CD4-positive, CD25-positive, alpha-beta regulatory T cell (primary cell): ENCODE measurements around the gene KCNN3. TPM values are rescaled to one million over a fixed set of nuclear protein-coding genes. Genes with fewer than 3 reads are reported as not detected.

ENCODE experiments used
- ATAC-seq, 2 donors: fragments of 150-1000 bp; cut with Tn5 transposase; one replicate each; pipeline ENCODE4 v1.10.0; 2021; ENCODE audit warnings: low read depth in 2 of 2, moderate number of reproducible peaks in 2 of 2, moderate library complexity in 1 of 2
- DNase-seq, 3 donors: peaks; one replicate each; pipeline versions ENCODE4 v3.0.0 to v3.0.0-alpha.2; 2012 to 2022; ENCODE audit warnings: mixed read lengths in 1 of 3
- H3K27ac ChIP-seq: one replicate; pipeline ENCODE4 v1.7.0; 2013; ENCODE audit warnings: mild to moderate bottlenecking, low read length; ENCODE audit not compliant: insufficient read depth, poor library complexity, severe bottlenecking
- H3K27me3 ChIP-seq: one replicate; pipeline ENCODE4 v1.7.0; 2013; ENCODE audit warnings: low read length; ENCODE audit not compliant: control insufficient read depth, insufficient read depth
- H3K36me3 ChIP-seq: one replicate; pipeline ENCODE4 v1.7.0; 2013; ENCODE audit warnings: mild to moderate bottlenecking, low read length, moderate library complexity; ENCODE audit not compliant: control insufficient read depth, insufficient read depth
- H3K4me1 ChIP-seq: 2 replicates; pipeline ENCODE4 v1.7.0; 2013; ENCODE audit warnings: mild to moderate bottlenecking, low read length; ENCODE audit not compliant: insufficient read depth, control insufficient read depth, poor library complexity, severe bottlenecking
- H3K4me3 ChIP-seq: one replicate; pipeline ENCODE4 v1.7.0; 2013; ENCODE audit warnings: low read depth, mild to moderate bottlenecking, low read length, moderate library complexity
- H3K9me3 ChIP-seq, 2 experiments: 1 replicate in 1 of 2; 2 replicates in 1 of 2; pipeline ENCODE4 v1.7.0; 2013; ENCODE audit warnings: low read length in 2 of 2, mild to moderate bottlenecking in 1 of 2, moderate library complexity in 1 of 2; ENCODE audit not compliant: control insufficient read depth in 2 of 2
- H3K27ac Mint-ChIP-seq, 3 donors: one replicate each; pipeline ENCODE4 v1.8.0; 2020 to 2022; ENCODE audit warnings: mild to moderate bottlenecking in 3 of 3, mixed read lengths in 3 of 3, moderate library complexity in 2 of 3
- H3K27me3 Mint-ChIP-seq: one replicate; pipeline ENCODE4 v1.8.0; 2022; ENCODE audit warnings: mild to moderate bottlenecking, mixed read lengths
- H3K36me3 Mint-ChIP-seq: one replicate; pipeline ENCODE4 v1.8.0; 2020; ENCODE audit warnings: mixed read lengths
- H3K4me1 Mint-ChIP-seq, 4 donors: one replicate each; pipeline ENCODE4 v1.8.0; 2020 to 2022; ENCODE audit warnings: mixed read lengths in 4 of 4, mild to moderate bottlenecking in 1 of 4
- H3K4me3 Mint-ChIP-seq, 4 donors: one replicate each; pipeline ENCODE4 v1.8.0; 2020 to 2022; ENCODE audit warnings: mild to moderate bottlenecking in 4 of 4, mixed read lengths in 4 of 4, moderate library complexity in 3 of 4
- H3K9me3 Mint-ChIP-seq, 7 donors: one replicate each; pipeline ENCODE4 v1.8.0; 2020 to 2022; ENCODE audit warnings: mixed read lengths in 7 of 7, mild to moderate bottlenecking in 3 of 7, moderate library complexity in 2 of 7
- polyA plus RNA-seq, 4 donors: library from polyadenylated mRNA; unstranded; fragments of 300-500 nt; fragmentation: Illumina TruSeq; gene quantifications; one replicate each; pipeline ENCODE4 v1.2.3, GENCODE V29; 2021
- total RNA-seq: library from RNA; stranded (reverse); gene quantifications from one replicate; pipeline ENCODE4 v1.2.3, GENCODE V29; 2022

KCNN3 gene
- total and polyA plus RNA-seq, 5 donors from 2014 or later: 0.30 TPM; not detected in 4

GRCh38 chr1:154652893-154653292 lies 217.2 kb downstream of the KCNN3 start:
- Mint-ChIP-seq H3K27ac (no peak overlapping the region), H3K36me3 (no peaks in the 10 kb centered on the region), H3K9me3 (peaks cover 0 to 2% (median 0%) of the 10 kb centered on the region in 7 donors), H3K27me3 (peaks cover 60% of the 10 kb centered on the region), H3K4me1 (no peaks in the 10 kb centered on the region), H3K4me3 (no peak overlapping the region)
- Histone ChIP-seq H3K27ac (no peak overlapping the region), H3K36me3 (no peaks in the 10 kb centered on the region), H3K4me1 (no peaks in the 10 kb centered on the region), H3K4me3 (no peak overlapping the region), H3K9me3 (no peaks in the 10 kb centered on the region), H3K27me3 (peaks cover 28% of the 10 kb centered on the region)
- ATAC-seq (no peak), DNase-seq (no peak)

Other genes with a start within 250 kb of the KCNN3 start
- 19.1 TPM for gene PMVK, start 66.4 kb upstream of the KCNN3 start, total RNA-seq
- gene PMVK, start 66.4 kb upstream of the KCNN3 start, polyA plus RNA-seq: 10 to 100 TPM; 49.3 to 76.9 (median 65.5) TPM
- gene PBXIP1, start 85.8 kb upstream of the KCNN3 start, total RNA-seq: 774 TPM
- 100 to 1,000 TPM; 349 to 464 (median 399) TPM for gene PBXIP1, start 85.8 kb upstream of the KCNN3 start, polyA plus RNA-seq
- 41.9 TPM for gene PYGO2, start 91.5 kb upstream of the KCNN3 start, total RNA-seq
- 10 to 100 TPM; 30.2 to 47.3 (median 46.9) TPM for gene PYGO2, start 91.5 kb upstream of the KCNN3 start, polyA plus RNA-seq
- gene SHC1, start 100.5 kb upstream of the KCNN3 start, total RNA-seq: 71.3 TPM
- gene SHC1, start 100.5 kb upstream of the KCNN3 start, polyA plus RNA-seq: 10 to 100 TPM; 27.0 to 40.3 (median 30.3) TPM
- gene CKS1B, start 104.4 kb upstream of the KCNN3 start, total RNA-seq: 8.5 TPM
- 10 to 100 TPM; 51.3 to 60.0 (median 56.4) TPM for gene CKS1B, start 104.4 kb upstream of the KCNN3 start, polyA plus RNA-seq
- gene FLAD1, start 113.1 kb upstream of the KCNN3 start, total RNA-seq: 39.1 TPM
- gene FLAD1, start 113.1 kb upstream of the KCNN3 start, polyA plus RNA-seq: 10 to 100 TPM; 41.0 to 60.3 (median 44.0) TPM
- gene LENEP, start 123.3 kb upstream of the KCNN3 start, total RNA-seq: not detected
- gene LENEP, start 123.3 kb upstream of the KCNN3 start, polyA plus RNA-seq: not detected
- gene ZBTB7B, start 132.5 kb upstream of the KCNN3 start, total RNA-seq: 68.0 TPM
- gene ZBTB7B, start 132.5 kb upstream of the KCNN3 start, polyA plus RNA-seq: 1 to 10 TPM; 3.7 to 6.5 (median 5.3) TPM
- gene DCST2, start 163.5 kb upstream of the KCNN3 start, total RNA-seq: 1.4 TPM
- not detected for gene DCST2, start 163.5 kb upstream of the KCNN3 start, polyA plus RNA-seq
- 0.32 TPM for gene DCST1, start 163.5 kb upstream of the KCNN3 start, total RNA-seq
- not detected for gene DCST1, start 163.5 kb upstream of the KCNN3 start, polyA plus RNA-seq
- 31.5 TPM for gene ADAM15, start 181.0 kb upstream of the KCNN3 start, total RNA-seq
- gene ADAM15, start 181.0 kb upstream of the KCNN3 start, polyA plus RNA-seq: 10 to 100 TPM in 3 of 4 donors, 1 to 10 TPM in 1; 9.8 to 24.7 (median 17.2) TPM
- gene EFNA4, start 193.5 kb upstream of the KCNN3 start, total RNA-seq: 6.1 TPM
- 1 to 10 TPM; 2.5 to 5.9 (median 4.2) TPM for gene EFNA4, start 193.5 kb upstream of the KCNN3 start, polyA plus RNA-seq
- 0.52 TPM for gene EFNA3, start 208.6 kb upstream of the KCNN3 start, total RNA-seq
- gene EFNA3, start 208.6 kb upstream of the KCNN3 start, polyA plus RNA-seq: 1 to 10 TPM in 1 of 4 donors, under 1 TPM in 3; 0.42 to 1.2 (median 0.69) TPM